ENCODE measurements around the gene LARP1. TPM values are rescaled to one million over a fixed set of nuclear protein-coding genes. Genes with fewer than 3 reads are reported as not detected.

Gene LARP1
- total RNA-seq, 2 donors from 2014 or later = 92.4 to 98.1 TPM

DNA sequence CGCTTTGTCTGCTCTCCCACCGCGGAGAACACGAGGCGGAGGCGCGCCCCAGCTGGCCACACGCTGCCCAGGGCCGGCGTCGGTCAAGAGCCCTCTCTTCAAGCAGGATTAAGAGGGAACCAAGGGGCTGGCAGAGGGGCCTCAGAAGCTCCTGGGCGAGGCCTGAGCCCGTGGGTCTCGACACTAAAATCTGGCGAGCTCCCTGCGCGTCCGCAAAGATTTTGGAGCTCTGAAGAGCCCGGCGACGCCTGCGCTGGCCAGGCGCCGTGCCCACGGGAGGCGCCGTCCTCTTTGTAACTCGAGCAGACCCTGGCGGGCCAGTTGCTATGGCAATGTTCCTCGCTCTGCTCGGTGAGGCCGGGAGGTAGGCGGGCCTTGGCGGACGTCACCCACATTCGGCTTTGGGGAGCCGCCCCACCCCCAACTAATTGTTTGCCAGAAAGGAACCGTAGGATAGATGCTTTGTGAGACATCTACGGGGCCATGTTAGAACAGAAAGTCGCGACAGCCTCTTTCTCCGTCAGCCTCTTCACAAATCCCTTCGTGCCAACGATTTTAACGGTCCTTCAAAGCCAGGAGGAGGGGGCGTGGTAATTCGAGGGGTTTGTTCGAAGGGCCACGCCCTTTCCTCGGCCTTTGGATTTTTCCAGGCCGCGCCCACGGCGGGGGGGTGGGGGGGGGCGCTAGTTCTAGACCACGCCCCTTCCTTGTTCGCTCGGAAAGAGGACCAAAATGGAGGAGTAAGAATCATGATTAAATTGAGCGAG lies 102.5 kb downstream of the LARP1 start:
- H3K4me3 ChIP-seq = peak overlapping the region; percentile 81 to 93
- DNase-seq (ENCODE audit: low spot score) = peak; percentile 96
- peak overlapping the region; percentile 99 for H3K27ac ChIP-seq
- no peaks in the 10 kb centered on the region for H3K27me3 ChIP-seq
- no peaks in the 10 kb centered on the region for H3K9me3 ChIP-seq
- peaks cover 0 to 41% of the 10 kb centered on the region in 2 donors for H3K4me1 ChIP-seq
- TF ChIP-seq, protein P1, sequence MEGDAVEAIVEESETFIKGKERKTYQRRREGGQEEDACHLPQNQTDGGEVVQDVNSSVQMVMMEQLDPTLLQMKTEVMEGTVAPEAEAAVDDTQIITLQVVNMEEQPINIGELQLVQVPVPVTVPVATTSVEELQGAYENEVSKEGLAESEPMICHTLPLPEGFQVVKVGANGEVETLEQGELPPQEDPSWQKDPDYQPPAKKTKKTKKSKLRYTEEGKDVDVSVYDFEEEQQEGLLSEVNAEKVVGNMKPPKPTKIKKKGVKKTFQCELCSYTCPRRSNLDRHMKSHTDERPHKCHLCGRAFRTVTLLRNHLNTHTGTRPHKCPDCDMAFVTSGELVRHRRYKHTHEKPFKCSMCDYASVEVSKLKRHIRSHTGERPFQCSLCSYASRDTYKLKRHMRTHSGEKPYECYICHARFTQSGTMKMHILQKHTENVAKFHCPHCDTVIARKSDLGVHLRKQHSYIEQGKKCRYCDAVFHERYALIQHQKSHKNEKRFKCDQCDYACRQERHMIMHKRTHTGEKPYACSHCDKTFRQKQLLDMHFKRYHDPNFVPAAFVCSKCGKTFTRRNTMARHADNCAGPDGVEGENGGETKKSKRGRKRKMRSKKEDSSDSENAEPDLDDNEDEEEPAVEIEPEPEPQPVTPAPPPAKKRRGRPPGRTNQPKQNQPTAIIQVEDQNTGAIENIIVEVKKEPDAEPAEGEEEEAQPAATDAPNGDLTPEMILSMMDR (IDR thresholded peaks at IDR 0.05) = no peak
- no peaks in the 10 kb centered on the region for H3K36me3 ChIP-seq

DNA sequence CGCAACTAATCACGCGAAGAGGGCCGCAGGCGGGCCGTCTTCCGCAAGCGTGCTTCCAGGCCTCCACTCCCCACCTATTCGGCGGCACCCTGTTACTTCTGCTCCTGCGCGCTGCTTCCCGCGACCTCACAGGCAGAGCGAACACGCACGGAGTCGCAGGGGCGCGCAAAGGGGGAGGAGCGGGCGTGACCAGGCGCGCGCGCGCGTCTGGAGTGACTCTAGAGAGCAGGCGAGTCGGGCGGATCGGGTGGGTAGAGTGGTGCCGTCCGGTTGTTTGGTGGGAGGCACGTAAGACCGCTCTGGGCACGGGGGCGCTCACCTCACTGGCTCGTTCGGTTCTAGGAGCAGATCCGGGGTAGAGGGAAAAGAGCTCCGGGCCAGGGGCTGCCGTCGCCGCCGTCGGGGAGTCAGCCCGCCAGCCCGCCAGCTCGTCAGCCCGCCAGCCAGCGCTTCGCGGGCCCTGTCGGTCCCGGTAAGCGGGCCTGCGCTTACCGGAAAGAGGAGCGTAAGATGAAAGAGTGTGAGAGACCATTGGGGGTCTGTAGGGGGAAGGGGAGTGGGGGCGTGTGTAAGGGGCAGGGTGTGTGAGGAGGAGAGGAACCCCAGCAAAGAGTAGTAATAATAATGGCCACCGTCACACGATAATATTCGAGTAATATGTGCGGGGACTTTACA lies 103.3 kb downstream of the LARP1 start, which contains the start of gene CNOT8:
CNOT8 (plus strand) TSS at position 331 of the 675 bp plus-strand sequence. CDS start 4,652 bp downstream, outside the sequence.
- Histone ChIP-seq H3K36me3 (peaks cover 4% of the 10 kb centered on the region), H3K27ac (peak within 1 kb of the TSS; percentile 99), H3K4me3 (peak within 1 kb of the TSS; percentile 81 to 93), H3K27me3 (no peaks in the 10 kb centered on the region), H3K9me3 (no peaks in the 10 kb centered on the region), H3K4me1 (peaks cover 0 to 41% of the 10 kb centered on the region in 2 donors)
- peak; percentile 99 for DNase-seq (ENCODE audit: low spot score)
- TF ChIP-seq, protein P1 (IDR thresholded peaks at IDR 0.05) = peak in 1 of 2 donors; percentile 16

DNA sequence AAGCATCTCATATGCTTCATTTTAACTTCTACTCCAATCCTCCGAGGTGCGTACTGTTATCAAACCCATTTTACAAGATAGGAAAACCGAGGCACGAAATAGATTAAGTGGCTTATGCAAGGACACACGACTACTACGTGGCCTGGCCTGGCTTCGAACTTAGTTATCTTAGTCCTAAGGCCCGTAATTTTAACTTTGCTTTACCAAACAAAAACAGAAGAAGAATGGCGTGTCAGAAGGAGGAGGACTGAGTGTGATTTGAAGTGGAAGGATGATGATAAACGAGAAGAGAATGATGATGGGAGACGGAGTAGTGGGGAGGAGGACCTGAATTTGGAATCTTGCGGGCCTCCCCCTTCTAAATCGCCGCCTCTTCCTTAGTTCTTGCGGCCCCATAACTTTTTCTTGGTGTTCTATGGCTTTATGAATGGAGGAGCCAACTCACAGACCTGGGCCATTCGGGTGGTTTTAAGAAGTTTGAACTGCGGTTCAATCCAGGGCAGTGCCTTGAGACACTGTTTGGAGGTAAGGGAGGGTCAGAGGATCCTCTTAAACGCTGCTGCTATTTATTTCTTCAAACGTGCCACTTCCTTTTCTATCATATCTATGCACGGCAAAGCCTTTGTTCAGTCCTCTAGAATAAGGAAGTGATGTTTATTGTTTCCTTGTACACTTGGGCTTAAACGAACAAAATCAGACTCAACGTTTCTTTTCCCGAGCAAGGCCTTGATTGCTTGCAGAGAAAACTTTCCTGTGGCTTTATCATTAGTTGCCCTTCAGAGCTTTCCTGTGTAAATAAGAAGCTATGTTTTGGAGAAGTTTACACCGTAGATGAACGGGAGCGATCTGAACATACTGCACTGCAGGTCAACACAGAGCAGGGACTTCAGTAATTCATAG lies 104.0 kb downstream of the LARP1 start:
- H3K9me3 ChIP-seq = no peaks in the 10 kb centered on the region
- TF ChIP-seq, protein P1 (IDR thresholded peaks at IDR 0.05) = no peak
- no peak for DNase-seq (ENCODE audit: low spot score)
- no peaks in the 10 kb centered on the region for H3K27me3 ChIP-seq
- H3K27ac ChIP-seq = peak overlapping the region; percentile 99
- H3K4me3 ChIP-seq = peak overlapping the region; percentile 81 to 93
- peaks cover 0 to 41% of the 10 kb centered on the region in 2 donors for H3K4me1 ChIP-seq
- peaks cover 8% of the 10 kb centered on the region for H3K36me3 ChIP-seq

DNA sequence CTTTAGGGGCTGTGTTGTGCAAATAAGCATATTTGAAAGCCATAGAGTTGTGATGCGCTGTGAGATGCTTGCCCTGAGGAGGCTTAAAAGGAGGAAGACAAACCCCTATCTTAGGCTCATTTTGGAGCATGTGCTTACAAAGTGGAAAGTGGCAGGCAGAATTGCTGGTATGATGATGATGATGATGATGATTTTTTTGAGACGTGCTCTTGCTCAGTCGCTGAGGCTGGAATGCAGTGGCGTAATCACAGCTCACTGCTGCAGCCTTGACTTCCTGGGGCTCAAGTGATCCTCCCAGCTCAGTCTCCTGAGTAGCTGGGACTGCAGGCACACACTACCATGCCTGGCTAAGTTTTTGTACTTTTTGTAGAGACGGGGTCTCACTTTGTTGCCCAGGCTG lies 104.9 kb downstream of the LARP1 start:
- Histone ChIP-seq H3K36me3 (peaks cover 16% of the 10 kb centered on the region), H3K27ac (peak overlapping the region; percentile 99), H3K4me3 (peak overlapping the region; percentile 81 to 93), H3K27me3 (no peaks in the 10 kb centered on the region), H3K4me1 (peaks cover 0 to 41% of the 10 kb centered on the region in 2 donors), H3K9me3 (no peaks in the 10 kb centered on the region)
- TF ChIP-seq, protein P1 (IDR thresholded peaks at IDR 0.05) = no peak
- no peak for DNase-seq (ENCODE audit: low spot score)

DNA sequence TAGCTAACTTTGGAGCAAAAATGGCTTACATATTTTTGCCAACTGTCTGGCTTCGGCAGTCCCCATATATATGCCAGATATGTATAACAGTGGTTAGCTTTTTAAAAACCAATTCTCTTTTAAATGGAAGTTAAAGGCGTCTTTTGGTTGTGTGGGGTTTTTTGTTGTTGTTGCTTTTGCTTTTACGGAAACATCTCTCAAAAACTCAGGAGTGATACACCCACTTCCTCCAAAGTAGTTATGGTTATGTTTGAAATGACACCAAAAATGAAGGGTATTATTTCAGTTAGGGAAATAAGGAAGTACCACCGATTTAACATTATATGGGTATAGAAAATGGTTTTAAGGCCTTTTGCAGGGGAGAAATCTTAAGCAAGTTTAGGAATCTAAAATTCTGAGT lies 105.6 kb downstream of the LARP1 start:
- Histone ChIP-seq H3K36me3 (peaks cover 23% of the 10 kb centered on the region), H3K27ac (peak overlapping the region; percentile 99), H3K27me3 (no peaks in the 10 kb centered on the region), H3K9me3 (no peaks in the 10 kb centered on the region), H3K4me1 (peaks cover 0 to 41% of the 10 kb centered on the region in 2 donors), H3K4me3 (no peak overlapping the region)
- TF ChIP-seq, protein P1 (IDR thresholded peaks at IDR 0.05) = no peak
- DNase-seq (ENCODE audit: low spot score) = no peak
